GM23248 (cell line): ENCODE measurements around the gene MRPL33.

Experiments
- EZH2 ChIP-seq: fragments of 200-600 bp; sonication (generic); IDR thresholded peaks from 2 replicates; pipeline ENCODE4 v1.6.1; 2018; ENCODE audit warnings: antibody characterized with exemption, mild to moderate bottlenecking; ENCODE audit not compliant: insufficient read depth, poor library complexity, severe bottlenecking
- EZH2phosphoT487 ChIP-seq: fragments of 200-600 bp; sonication (generic); IDR thresholded peaks from 2 replicates; pipeline ENCODE4 v1.6.1; 2018; ENCODE audit warnings: antibody characterized with exemption, moderate library complexity, mild to moderate bottlenecking, low read depth; ENCODE audit not compliant: insufficient read depth

DNA sequence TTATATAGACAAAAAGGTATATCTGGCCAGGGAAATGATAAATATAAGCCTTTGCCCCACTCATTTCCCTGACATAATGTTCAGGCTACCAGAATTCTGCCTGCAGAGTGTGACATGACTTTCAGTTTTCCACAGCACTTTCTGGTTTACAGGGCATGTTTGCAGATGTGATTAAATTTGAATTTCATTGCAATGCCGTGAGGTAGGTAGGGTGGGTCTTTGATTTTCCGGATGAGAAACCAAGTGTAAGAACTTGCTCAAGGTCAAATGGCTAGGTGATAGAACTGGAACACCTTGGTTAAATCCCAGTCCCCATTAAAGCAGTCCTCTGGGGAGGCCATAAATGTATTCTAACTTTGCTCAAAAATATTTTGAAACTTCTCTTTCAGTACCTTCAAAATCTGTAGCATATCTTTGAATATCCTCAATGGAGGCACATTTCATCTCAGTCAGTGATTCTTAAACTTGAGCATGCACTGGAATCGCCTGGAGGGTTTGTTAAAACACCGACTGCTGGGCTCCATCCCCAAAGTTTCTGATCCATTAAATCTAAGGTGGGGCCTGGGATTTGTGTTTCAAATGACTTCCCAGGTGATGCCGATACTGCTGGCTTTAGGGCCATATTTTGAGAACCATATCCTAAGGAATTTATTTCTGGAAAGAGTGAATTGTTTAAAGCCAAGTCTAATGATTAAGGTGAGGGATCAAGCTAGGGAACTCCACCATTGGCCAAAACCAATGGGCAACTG is 35.0 kb downstream of the MRPL33 start:
- no peak for TF ChIP-seq EZH2
- no peak for TF ChIP-seq EZH2phosphoT487
